22Rv1 (cell line): ENCODE data around the gene WWOX.

Experiments
- ZFX ChIP-seq: fragments of 450-650 bp; IDR thresholded peaks from 2 replicates; pipeline ENCODE4 v1.6.1; 2017; ENCODE audit warnings: antibody characterized with exemption, borderline replicate concordance
- TF ChIP-seq, protein P1 (sequence below): fragments of 450-650 bp; IDR thresholded peaks from 2 replicates; pipeline ENCODE4 v1.5.1; 2017; ENCODE audit warnings: mild to moderate bottlenecking

- TF ChIP-seq, protein P1, sequence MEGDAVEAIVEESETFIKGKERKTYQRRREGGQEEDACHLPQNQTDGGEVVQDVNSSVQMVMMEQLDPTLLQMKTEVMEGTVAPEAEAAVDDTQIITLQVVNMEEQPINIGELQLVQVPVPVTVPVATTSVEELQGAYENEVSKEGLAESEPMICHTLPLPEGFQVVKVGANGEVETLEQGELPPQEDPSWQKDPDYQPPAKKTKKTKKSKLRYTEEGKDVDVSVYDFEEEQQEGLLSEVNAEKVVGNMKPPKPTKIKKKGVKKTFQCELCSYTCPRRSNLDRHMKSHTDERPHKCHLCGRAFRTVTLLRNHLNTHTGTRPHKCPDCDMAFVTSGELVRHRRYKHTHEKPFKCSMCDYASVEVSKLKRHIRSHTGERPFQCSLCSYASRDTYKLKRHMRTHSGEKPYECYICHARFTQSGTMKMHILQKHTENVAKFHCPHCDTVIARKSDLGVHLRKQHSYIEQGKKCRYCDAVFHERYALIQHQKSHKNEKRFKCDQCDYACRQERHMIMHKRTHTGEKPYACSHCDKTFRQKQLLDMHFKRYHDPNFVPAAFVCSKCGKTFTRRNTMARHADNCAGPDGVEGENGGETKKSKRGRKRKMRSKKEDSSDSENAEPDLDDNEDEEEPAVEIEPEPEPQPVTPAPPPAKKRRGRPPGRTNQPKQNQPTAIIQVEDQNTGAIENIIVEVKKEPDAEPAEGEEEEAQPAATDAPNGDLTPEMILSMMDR: no peak
- no peak for TF ChIP-seq ZFX
Observed at GRCh38 chr16:78664811-78665772, 565.6 kb downstream of the WWOX start.
